Measurements from ENCODE around the gene GPR84. TPM values are rescaled to one million over a fixed set of nuclear protein-coding genes. Genes with fewer than 3 reads are reported as not detected.
"Not testable (repeated sequence)": the region's sequence is repeated elsewhere in the genome, so short reads cannot be mapped to it uniquely, and the experiment has no call there.

GPR84 gene
- total RNA-seq, 4 donors from 2014 or later, result 0.38 TPM; not detected in 3

GRCh38 chr12:54358191-54358944 is 5.9 kb downstream of the GPR84 start:
- WGBS, 2 donors, result 6 to 8% methylated on average over 14 to 15 of the region's 15 CpGs
- peak overlapping the region; percentile 40 to 74 (median 64) for H3K4me3 ChIP-seq
- TF ChIP-seq CTCF (IDR thresholded peaks at IDR 0.05), result no peak
- peak in 1 of 4 donors; percentile 15 for TF ChIP-seq POLR2A (IDR thresholded peaks at IDR 0.05)
- no peaks in the 10 kb centered on the region for H3K36me3 ChIP-seq
- H3K27me3 ChIP-seq, result no peaks in the 10 kb centered on the region
- H3K27ac ChIP-seq, result peak overlapping the region; percentile 75 to 94 (median 87)
- H3K9me3 ChIP-seq, result no peaks in the 10 kb centered on the region
- peaks cover 3 to 33% (median 10%) of the 10 kb centered on the region in 3 donors for H3K4me1 ChIP-seq
- no peak for DNase-seq
- intact Hi-C loops (cut with DNase I), result no loop called here

GRCh38 chr12:54357506-54358190 is 6.6 kb downstream of the GPR84 start:
- DNase-seq, result no peak
- peak overlapping the region in 2 of 4 donors; percentile 32 to 94 for H3K27ac ChIP-seq
- no peaks in the 10 kb centered on the region for H3K27me3 ChIP-seq
- no peaks in the 10 kb centered on the region for H3K9me3 ChIP-seq
- peak overlapping the region in 2 of 4 donors; percentile 58 to 71 for H3K4me3 ChIP-seq
- WGBS, 2 donors, result 53 to 64% methylated on average over 2 of the region's 2 CpGs
- peaks cover 3 to 40% (median 10%) of the 10 kb centered on the region in 3 donors for H3K4me1 ChIP-seq
- no peaks in the 10 kb centered on the region for H3K36me3 ChIP-seq
- no peak for TF ChIP-seq POLR2A (IDR thresholded peaks at IDR 0.05)
- intact Hi-C loops (cut with DNase I), result no loop called here

DNA sequence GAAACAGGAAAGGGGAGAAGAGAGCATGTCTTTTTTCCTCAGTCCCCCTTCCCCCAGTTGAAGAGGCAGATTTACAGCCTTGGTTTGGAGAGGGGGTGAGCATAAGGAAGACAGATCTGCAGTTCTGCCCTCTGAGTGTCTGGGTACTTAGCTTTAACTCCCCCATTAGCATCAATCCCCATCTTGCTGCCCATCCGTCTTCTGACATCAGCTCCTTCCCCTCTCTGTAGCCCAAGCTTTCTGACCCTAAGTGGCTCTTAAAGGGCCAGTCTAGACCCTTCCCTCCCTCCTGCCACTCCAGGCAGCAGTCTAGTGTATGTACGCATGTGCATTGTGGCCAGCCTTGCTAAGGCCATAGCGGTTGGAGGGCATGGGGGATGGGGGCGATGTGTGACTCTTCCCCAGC is 7.3 kb downstream of the GPR84 start:
- Histone ChIP-seq H3K36me3 (peaks cover 0 to 4% (median 0%) of the 10 kb centered on the region in 3 donors), H3K27ac (peak overlapping the region in 1 of 4 donors; percentile 38), H3K9me3 (no peaks in the 10 kb centered on the region), H3K4me3 (no peak overlapping the region), H3K27me3 (no peaks in the 10 kb centered on the region), H3K4me1 (peaks cover 3 to 47% (median 10%) of the 10 kb centered on the region in 3 donors)
- intact Hi-C loops (cut with DNase I), result no loop called here
- DNase-seq, result no peak
- WGBS, 2 donors, result 79 to 100% methylated on average over 3 to 4 of the region's 4 CpGs
- TF ChIP-seq POLR2A (IDR thresholded peaks at IDR 0.05) (no peak), CTCF (IDR thresholded peaks at IDR 0.05) (no peak)

DNA sequence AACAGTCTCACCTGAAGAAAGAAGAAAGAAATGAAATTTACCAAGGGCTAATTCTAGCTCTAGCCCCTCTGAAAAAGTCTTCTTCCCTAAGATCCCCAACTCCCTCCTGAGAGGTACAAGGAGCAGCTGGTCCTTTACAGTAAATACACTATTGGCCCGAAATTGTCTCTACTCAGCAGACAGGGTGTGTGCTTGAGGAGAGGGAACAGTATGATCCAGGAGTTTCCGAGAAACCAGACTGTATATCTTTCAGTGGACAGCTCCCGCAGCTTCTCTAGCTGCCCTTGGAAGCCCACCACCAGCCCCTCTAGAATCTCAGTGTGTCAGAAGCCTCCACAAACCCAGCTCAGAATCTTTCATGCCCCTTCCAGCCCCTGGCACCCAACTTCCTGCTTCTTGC is 8.1 kb downstream of the GPR84 start:
- DNase-seq, result no peak
- intact Hi-C loops (cut with DNase I), result no loop called here
- H3K27me3 ChIP-seq, result no peaks in the 10 kb centered on the region
- H3K36me3 ChIP-seq, result peaks cover 0 to 11% (median 0%) of the 10 kb centered on the region in 3 donors
- no peaks in the 10 kb centered on the region for H3K9me3 ChIP-seq
- peaks cover 3 to 54% (median 10%) of the 10 kb centered on the region in 3 donors for H3K4me1 ChIP-seq
- TF ChIP-seq CTCF (IDR thresholded peaks at IDR 0.05), result no peak
- TF ChIP-seq POLR2A (IDR thresholded peaks at IDR 0.05), result no peak
- no peak overlapping the region for H3K4me3 ChIP-seq
- no peak overlapping the region for H3K27ac ChIP-seq
- WGBS, 2 donors, result 82 to 88% methylated on average over 3 of the region's 3 CpGs

DNA sequence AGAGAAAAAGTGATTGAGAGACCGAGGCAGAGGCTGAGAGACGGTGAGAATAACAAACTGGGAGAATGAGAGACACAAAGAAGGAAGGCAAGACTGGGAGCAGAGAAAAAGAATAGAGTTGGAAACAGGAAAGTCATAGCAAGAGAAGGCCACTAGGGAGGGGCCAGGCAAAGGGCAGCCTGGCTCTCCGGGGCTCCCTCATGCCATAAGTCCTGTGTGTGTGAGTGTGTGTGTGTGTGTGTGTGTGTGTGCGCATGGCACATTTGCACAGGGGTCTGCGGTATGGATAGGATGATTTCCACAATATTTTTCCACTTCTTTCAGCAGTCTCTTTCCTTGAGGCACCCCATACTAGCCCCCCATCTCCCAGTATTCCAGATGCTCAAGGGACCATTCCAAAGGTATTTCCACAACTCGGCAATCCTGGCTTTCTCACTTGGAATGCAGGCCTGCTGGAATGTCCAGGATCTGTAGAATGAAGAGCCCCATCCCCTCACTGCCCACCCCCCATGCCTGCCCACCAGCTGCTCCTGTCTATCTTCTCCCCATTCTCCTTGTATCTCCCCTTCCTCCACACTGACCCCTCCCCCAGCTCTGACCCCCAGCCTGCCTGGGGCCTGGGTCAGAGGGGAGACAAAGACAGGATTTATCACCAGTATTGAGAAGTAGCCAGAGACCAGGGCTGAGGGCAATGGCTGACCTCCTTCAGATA is 9.0 kb downstream of the GPR84 start:
- Histone ChIP-seq H3K4me1 (peaks cover 3 to 46% (median 10%) of the 10 kb centered on the region in 3 donors), H3K4me3 (no peak overlapping the region), H3K36me3 (peaks cover under 1 to 21% (median 5%) of the 10 kb centered on the region in 3 donors), H3K9me3 (no peaks in the 10 kb centered on the region), H3K27me3 (no peaks in the 10 kb centered on the region), H3K27ac (no peak overlapping the region)
- intact Hi-C loops (cut with DNase I), result no loop called here
- no peak for TF ChIP-seq CTCF (IDR thresholded peaks at IDR 0.05)
- TF ChIP-seq POLR2A (IDR thresholded peaks at IDR 0.05), result no peak
- DNase-seq, result no peak
- WGBS, 2 donors, result 78 to 79% methylated on average over 6 of the region's 6 CpGs

GRCh38 chr12:54354271-54354670 is 10.0 kb downstream of the GPR84 start:
- H3K4me3 ChIP-seq; H3K9me3 ChIP-seq; H3K27me3 ChIP-seq; intact Hi-C loops (cut with DNase I); DNase-seq; H3K27ac ChIP-seq: not testable (repeated sequence)
- Histone ChIP-seq H3K36me3 (peaks cover 10 to 31% (median 12%) of the 10 kb centered on the region in 3 donors), H3K4me1 (peaks cover 0 to 36% (median 6%) of the 10 kb centered on the region in 3 donors)
- 55 to 74% methylated on average over 7 of the region's 7 CpGs for WGBS, 2 donors
